Gastroesophageal sphincter (tissue), 4 donors: ENCODE data around the gene DGKE. TPM values are rescaled to one million over a fixed set of nuclear protein-coding genes. Genes with fewer than 3 reads are reported as not detected.

Source experiments
- ATAC-seq: fragments of 150-250 bp; one replicate; pipeline ENCODE4 v1.9.1; 2016; ENCODE audit warnings: mild to moderate bottlenecking, moderate library complexity
- H3K27ac ChIP-seq, 4 donors: fragments of 200-600 bp; sonication (generic) in 3 of 4; 1 replicate in 3 of 4; 2 replicates in 1 of 4; pipeline ENCODE4 v1.5.1; 2016 to 2019
- H3K27me3 ChIP-seq: fragments of 200-600 bp; sonication (generic); one replicate; pipeline ENCODE4 v1.5.1; 2019
- H3K36me3 ChIP-seq, 2 donors: fragments of 200-600 bp; sonication (generic); one replicate each; pipeline ENCODE4 v1.5.1; 2019; ENCODE audit warnings: control low read depth in 1 of 2
- H3K4me1 ChIP-seq, 3 donors: fragments of 200-600 bp; sonication (generic); 1 replicate in 2 of 3; 2 replicates in 1 of 3; pipeline ENCODE4 v1.5.1; 2016 to 2019; ENCODE audit warnings: control low read depth in 2 of 3
- H3K4me3 ChIP-seq, 2 donors: fragments of 200-600 bp; sonication (generic); one replicate each; pipeline ENCODE4 v1.5.1; 2019; ENCODE audit warnings: mild to moderate bottlenecking in 1 of 2, moderate library complexity in 1 of 2
- H3K9me3 ChIP-seq, 3 donors: fragments of 200-600 bp; sonication (generic); one replicate each; pipeline ENCODE4 v1.5.1; 2017 to 2019; ENCODE audit warnings: control low read depth in 2 of 3
- CTCF ChIP-seq, 4 experiments: fragments of 200-600 bp in 2 of 4; fragments of 450-650 bp in 2 of 4; sonication (generic) in 1 of 4; IDR thresholded peaks; one replicate each; pipeline ENCODE4 v1.5.1; 2017 to 2019; ENCODE audit warnings: antibody characterized with exemption in 4 of 4, mild to moderate bottlenecking in 2 of 4, moderate library complexity in 2 of 4
- EP300 ChIP-seq: sonication (generic); formaldehyde crosslinking; IDR thresholded peaks from one replicate; pipeline ENCODE4 v1.6.1; 2017; ENCODE audit warnings: antibody characterized with exemption, mild to moderate bottlenecking
- POLR2A ChIP-seq, 2 donors: fragments of 450-650 bp; IDR thresholded peaks; one replicate each; pipeline ENCODE4 v1.6.1; 2017; ENCODE audit warnings: antibody characterized with exemption in 2 of 2, mild to moderate bottlenecking in 2 of 2, moderate library complexity in 1 of 2
- POLR2AphosphoS5 ChIP-seq: sonication (generic); formaldehyde crosslinking; IDR thresholded peaks from one replicate; pipeline ENCODE4 v1.6.1; 2017; ENCODE audit warnings: antibody characterized with exemption
- WGBS, 2 donors: methylation state at CpG; one replicate each; pipeline ENCODE4 v1.1.5; 2018; ENCODE audit warnings: low coverage in 1 of 2; 5-methylcytosine and 5-hydroxymethylcytosine counted together
- total RNA-seq, 4 donors: library from RNA; depleted of rRNA; stranded (reverse); fragments of >200 nt; gene quantifications; one replicate each; pipeline ENCODE4 v1.1.0, GENCODE V29; 2016

DGKE gene
- total RNA-seq, 4 donors from 2014 or later, result 8.4 to 12.5 (median 9.7) TPM

GRCh38 chr17:56883616-56884015 lies 49.7 kb downstream of the DGKE start:
- ATAC-seq, result no peak
- 25 to 33% methylated on average over 1 of the region's 1 CpG for WGBS, 2 donors
- Histone ChIP-seq H3K36me3 (peaks cover 0 to 32% of the 10 kb centered on the region in 2 donors), H3K4me1 (no peaks in the 10 kb centered on the region), H3K9me3 (peaks cover 0 to 10% (median 0%) of the 10 kb centered on the region in 3 donors), H3K27me3 (no peaks in the 10 kb centered on the region), H3K27ac (no peak overlapping the region), H3K4me3 (no peak overlapping the region)
- TF ChIP-seq POLR2A (IDR thresholded peaks at IDR 0.05) (no peak), POLR2AphosphoS5 (no peak), CTCF (IDR thresholded peaks at IDR 0.05) (no peak), EP300 (no peak)

DNA sequence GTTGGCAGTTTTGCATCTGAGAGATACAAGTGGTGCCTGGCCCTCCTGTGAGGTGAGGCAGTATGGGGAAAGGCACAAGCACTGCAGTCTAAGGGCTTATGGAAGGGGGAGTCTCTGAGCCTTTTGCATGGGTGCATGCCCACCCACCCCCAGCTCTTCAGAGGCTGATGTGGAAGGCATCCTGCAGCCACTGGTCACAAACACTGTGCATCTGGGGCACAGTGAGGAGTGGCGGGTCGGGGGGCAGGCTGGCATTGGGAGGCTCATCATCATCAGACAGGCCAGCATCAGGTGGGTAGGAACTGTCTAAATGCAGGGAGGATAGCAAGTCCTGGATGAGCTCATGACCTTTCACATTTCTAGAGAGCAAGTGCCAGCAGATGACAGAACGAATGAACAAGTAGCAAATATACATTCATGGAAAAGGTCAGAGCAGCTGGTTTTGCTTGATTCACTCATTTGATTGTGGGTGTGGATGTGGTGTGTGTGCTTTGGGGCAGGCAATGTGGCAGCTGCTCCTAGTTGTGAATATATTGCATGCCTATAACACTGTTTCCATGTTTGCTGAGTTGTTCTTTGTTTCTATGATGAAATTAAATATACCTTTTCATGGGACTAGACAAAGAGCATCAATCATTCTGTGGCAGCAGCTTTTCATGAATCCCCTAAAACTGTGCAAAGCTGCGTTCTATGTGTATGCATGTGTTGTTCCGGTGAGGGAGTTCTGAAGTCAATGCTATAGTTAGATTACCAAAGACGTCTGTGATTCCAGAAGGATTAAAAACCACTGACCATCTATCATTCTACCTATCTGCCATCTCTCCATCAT lies 50.7 kb downstream of the DGKE start:
- TF ChIP-seq POLR2AphosphoS5 (no peak), EP300 (no peak)
- Histone ChIP-seq H3K4me3 (no peak overlapping the region), H3K9me3 (peaks cover 0 to 10% (median 0%) of the 10 kb centered on the region in 3 donors), H3K36me3 (peaks cover 0 to 42% of the 10 kb centered on the region in 2 donors), H3K27me3 (no peaks in the 10 kb centered on the region), H3K4me1 (no peaks in the 10 kb centered on the region), H3K27ac (no peak overlapping the region)
- WGBS, 2 donors, result 70 to 81% methylated on average over 2 to 6 of the region's 6 CpGs
- no peak for ATAC-seq

GRCh38 chr17:56885312-56885657 lies 51.3 kb downstream of the DGKE start:
- Histone ChIP-seq H3K27me3 (no peaks in the 10 kb centered on the region), H3K4me3 (no peak overlapping the region), H3K9me3 (peaks cover 0 to 10% (median 0%) of the 10 kb centered on the region in 3 donors), H3K27ac (no peak overlapping the region), H3K4me1 (no peaks in the 10 kb centered on the region), H3K36me3 (peaks cover 0 to 48% of the 10 kb centered on the region in 2 donors)
- no peak for ATAC-seq
- TF ChIP-seq POLR2A (IDR thresholded peaks at IDR 0.05), result no peak
- no peak for TF ChIP-seq POLR2AphosphoS5
- TF ChIP-seq EP300, result no peak
- no peak for TF ChIP-seq CTCF (IDR thresholded peaks at IDR 0.05)
- WGBS, 2 donors, result 67 to 72% methylated on average over 2 of the region's 2 CpGs

GRCh38 chr17:56886288-56886731 lies 52.4 kb downstream of the DGKE start:
- WGBS, 2 donors, result 69 to 76% methylated on average over 2 of the region's 2 CpGs
- peaks cover 0 to 58% of the 10 kb centered on the region in 2 donors for H3K36me3 ChIP-seq
- no peak overlapping the region for H3K27ac ChIP-seq
- no peak overlapping the region for H3K4me3 ChIP-seq
- no peaks in the 10 kb centered on the region for H3K4me1 ChIP-seq
- peaks cover 0 to 10% (median 0%) of the 10 kb centered on the region in 3 donors for H3K9me3 ChIP-seq
- no peaks in the 10 kb centered on the region for H3K27me3 ChIP-seq
- no peak for TF ChIP-seq POLR2AphosphoS5
- no peak for TF ChIP-seq EP300
- no peak for ATAC-seq

GRCh38 chr17:56887105-56887504 lies 53.2 kb downstream of the DGKE start:
- 95 to 100% methylated on average over 5 of the region's 5 CpGs for WGBS, 2 donors
- TF ChIP-seq POLR2AphosphoS5, result no peak
- no peak for TF ChIP-seq CTCF (IDR thresholded peaks at IDR 0.05)
- no peak for TF ChIP-seq EP300
- no peak for TF ChIP-seq POLR2A (IDR thresholded peaks at IDR 0.05)
- Histone ChIP-seq H3K27ac (no peak overlapping the region), H3K4me3 (no peak overlapping the region), H3K27me3 (no peaks in the 10 kb centered on the region), H3K4me1 (no peaks in the 10 kb centered on the region), H3K36me3 (peaks cover 0 to 66% of the 10 kb centered on the region in 2 donors), H3K9me3 (peaks cover 0 to 10% (median 0%) of the 10 kb centered on the region in 3 donors)
- ATAC-seq, result no peak
